CD14-positive monocyte (primary cell): ENCODE data around the gene MEIS1. TPM values are rescaled to one million over a fixed set of nuclear protein-coding genes. Genes with fewer than 3 reads are reported as not detected.

Experiments
- DNase-seq, 3 donors: peaks; one replicate each; pipeline ENCODE4 v3.0.0-alpha.2; 2011 to 2022
- H2AFZ ChIP-seq: 2 replicates; pipeline ENCODE4 v1.6.0; 2012; ENCODE audit warnings: mild to moderate bottlenecking, low read depth, low read length, inconsistent platforms; ENCODE audit not compliant: insufficient read depth, poor library complexity, severe bottlenecking
- H3K27ac ChIP-seq, 2 donors: 1 replicate in 1 of 2; 2 replicates in 1 of 2; pipeline ENCODE4 v1.5.1; 2012 to 2013; ENCODE audit warnings: low read length in 2 of 2, control low read depth in 1 of 2, inconsistent platforms in 1 of 2, low read depth in 1 of 2, mild to moderate bottlenecking in 1 of 2
- H3K27me3 ChIP-seq, 2 donors: one replicate each; pipeline versions ENCODE4 v1.6.0 to v1.6.1; 2011 to 2013; ENCODE audit warnings: low read length in 2 of 2; ENCODE audit not compliant: control insufficient read depth in 2 of 2, insufficient read depth in 2 of 2
- H3K36me3 ChIP-seq, 2 donors: replicated peaks in 1 of 2; 1 replicate in 1 of 2; 2 replicates in 1 of 2; pipeline versions ENCODE4 v1.5.1 to v1.6.1; 2012 to 2013; ENCODE audit warnings: low read length in 2 of 2, control low read depth in 1 of 2, inconsistent platforms in 1 of 2, mild to moderate bottlenecking in 1 of 2; ENCODE audit not compliant: insufficient read depth in 2 of 2, control insufficient read depth in 1 of 2
- H3K4me1 ChIP-seq, 2 donors: 1 replicate in 1 of 2; 2 replicates in 1 of 2; pipeline versions ENCODE4 v1.5.1 to v1.6.1; 2012 to 2013; ENCODE audit warnings: low read length in 2 of 2, control low read depth in 1 of 2, inconsistent platforms in 1 of 2, mild to moderate bottlenecking in 1 of 2, moderate library complexity in 1 of 2; ENCODE audit not compliant: insufficient read depth in 2 of 2, control insufficient read depth in 1 of 2
- H3K4me2 ChIP-seq: replicated peaks from 2 replicates; pipeline ENCODE3; 2012; ENCODE audit warnings: low read length, moderate library complexity, mild to moderate bottlenecking; ENCODE audit not compliant: poor library complexity, severe bottlenecking; ENCODE audit errors: extremely low read depth
- H3K4me3 ChIP-seq, 3 experiments: fragments of 200-600 bp in 1 of 3; sonication (generic) in 1 of 3; replicated peaks in 1 of 3; 1 replicate in 2 of 3; 2 replicates in 1 of 3; pipeline ENCODE4 v1.5.1; 2011 to 2013; ENCODE audit warnings: low read length in 3 of 3, mild to moderate bottlenecking in 3 of 3, control low read depth in 2 of 3, low read depth in 2 of 3, inconsistent platforms in 1 of 3, moderate library complexity in 1 of 3
- H3K79me2 ChIP-seq: 2 replicates; pipeline ENCODE4 v1.6.0; 2012; ENCODE audit warnings: mild to moderate bottlenecking, control low read depth, inconsistent platforms, low read length, moderate library complexity; ENCODE audit not compliant: insufficient read depth
- H3K9ac ChIP-seq: 2 replicates; pipeline ENCODE4 v1.6.0; 2017; ENCODE audit warnings: low read length, mild to moderate bottlenecking; ENCODE audit not compliant: insufficient read depth, poor library complexity, severe bottlenecking
- H3K9me3 ChIP-seq, 2 donors: replicated peaks in 1 of 2; 1 replicate in 1 of 2; 2 replicates in 1 of 2; pipeline versions ENCODE4 v1.5.1 to v1.6.1; 2012 to 2013; ENCODE audit warnings: low read length in 2 of 2, control low read depth in 1 of 2; ENCODE audit not compliant: control insufficient read depth in 1 of 2, insufficient read depth in 1 of 2
- H4K20me1 ChIP-seq: 2 replicates; pipeline ENCODE4 v1.6.0; 2012; ENCODE audit warnings: mild to moderate bottlenecking, low read length, control low read depth, moderate library complexity; ENCODE audit not compliant: insufficient read depth
- H3K27ac Mint-ChIP-seq, 7 donors: one replicate each; pipeline ENCODE4 v1.8.0; 2020; ENCODE audit warnings: mild to moderate bottlenecking in 7 of 7, mixed read lengths in 7 of 7, moderate library complexity in 6 of 7, inconsistent platforms in 2 of 7
- H3K27me3 Mint-ChIP-seq, 3 donors: one replicate each; pipeline ENCODE4 v1.8.0; 2021 to 2022; ENCODE audit warnings: low read depth in 3 of 3, mild to moderate bottlenecking in 3 of 3, mixed read lengths in 3 of 3, moderate library complexity in 3 of 3, inconsistent platforms in 1 of 3
- H3K36me3 Mint-ChIP-seq, 2 donors: one replicate each; pipeline ENCODE4 v1.8.0; 2020; ENCODE audit warnings: mixed read lengths in 2 of 2, inconsistent platforms in 1 of 2, mild to moderate bottlenecking in 1 of 2
- H3K4me1 Mint-ChIP-seq: one replicate; pipeline ENCODE4 v1.8.0; 2020; ENCODE audit warnings: mild to moderate bottlenecking, mixed read lengths
- H3K4me3 Mint-ChIP-seq, 2 donors: one replicate each; pipeline ENCODE4 v1.8.0; 2020; ENCODE audit warnings: mild to moderate bottlenecking in 2 of 2, mixed read lengths in 2 of 2, moderate library complexity in 1 of 2
- H3K9me3 Mint-ChIP-seq, 7 donors: one replicate each; pipeline ENCODE4 v1.8.0; 2020 to 2022; ENCODE audit warnings: mixed read lengths in 7 of 7, mild to moderate bottlenecking in 6 of 7, moderate library complexity in 6 of 7, inconsistent platforms in 2 of 7
- WGBS: methylation state at CpG from one replicate; pipeline ENCODE4 v1.1.5; 2013; ENCODE audit warnings: missing lambda C conversion rate; ENCODE audit not compliant: insufficient coverage; 5-methylcytosine and 5-hydroxymethylcytosine counted together
- intact Hi-C, 2 donors: fragments of 100-400 bp; cut with micrococcal nuclease; formaldehyde crosslinking; loops; one replicate each; pipeline versions ENCODE4 v1.15.0 to v1.15.1; 2023
- polyA plus RNA-seq, 3 donors: library from polyadenylated mRNA; depleted of rRNA in 1 of 3; unstranded in 2 of 3; stranded (reverse) in 1 of 3; fragments of 300-500 nt in 2 of 3; fragments of >200 nt in 1 of 3; fragmentation: Illumina TruSeq in 2 of 3; gene quantifications; 1 replicate in 2 of 3; 2 replicates in 1 of 3; pipeline ENCODE4 v1.2.3, GENCODE V29; 2012 to 2021
- TF ChIP-seq, protein P1 (sequence below): fragments of 200-600 bp; IDR thresholded peaks from one replicate; pipeline ENCODE4 v1.8.0; 2022; ENCODE audit warnings: antibody characterized with exemption, mild to moderate bottlenecking

The MEIS1 gene
- polyA plus RNA-seq, 3 donors: 0.09 to 0.40 TPM; not detected in 1

DNA sequence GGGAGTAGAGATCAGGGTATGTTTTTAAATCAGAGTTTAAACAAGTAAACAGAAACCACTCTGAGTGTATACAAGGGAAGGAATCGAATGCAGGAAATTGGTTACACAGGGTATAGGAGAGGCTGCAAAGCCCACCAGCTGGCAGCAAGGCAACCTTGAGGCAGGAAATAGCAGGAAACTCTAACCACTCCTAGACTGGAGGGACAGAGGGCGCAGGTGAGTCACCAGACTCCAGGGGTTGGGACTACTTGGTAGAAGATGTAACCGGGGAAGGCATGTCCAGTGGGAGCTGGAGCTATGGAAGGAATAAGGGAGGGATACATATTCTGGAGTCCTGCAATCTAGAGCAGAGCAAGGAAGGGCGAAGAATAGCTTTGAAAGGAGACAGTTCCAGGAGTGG is 152.3 kb downstream of the MEIS1 start:
- H3K27me3 Mint-ChIP-seq: peaks cover 9 to 10% (median 10%) of the 10 kb centered on the region in 3 donors
- no peak overlapping the region for H3K27ac Mint-ChIP-seq
- no peak overlapping the region for H3K9ac ChIP-seq
- no peak overlapping the region for H3K4me3 ChIP-seq
- H3K4me2 ChIP-seq: no peak overlapping the region
- no peak overlapping the region for H2AFZ ChIP-seq
- no peaks in the 10 kb centered on the region for H3K36me3 ChIP-seq
- H3K36me3 Mint-ChIP-seq: no peaks in the 10 kb centered on the region
- H3K27me3 ChIP-seq: peaks cover 44 to 56% of the 10 kb centered on the region in 2 donors
- H3K4me1 ChIP-seq: no peaks in the 10 kb centered on the region
- TF ChIP-seq, protein P1, sequence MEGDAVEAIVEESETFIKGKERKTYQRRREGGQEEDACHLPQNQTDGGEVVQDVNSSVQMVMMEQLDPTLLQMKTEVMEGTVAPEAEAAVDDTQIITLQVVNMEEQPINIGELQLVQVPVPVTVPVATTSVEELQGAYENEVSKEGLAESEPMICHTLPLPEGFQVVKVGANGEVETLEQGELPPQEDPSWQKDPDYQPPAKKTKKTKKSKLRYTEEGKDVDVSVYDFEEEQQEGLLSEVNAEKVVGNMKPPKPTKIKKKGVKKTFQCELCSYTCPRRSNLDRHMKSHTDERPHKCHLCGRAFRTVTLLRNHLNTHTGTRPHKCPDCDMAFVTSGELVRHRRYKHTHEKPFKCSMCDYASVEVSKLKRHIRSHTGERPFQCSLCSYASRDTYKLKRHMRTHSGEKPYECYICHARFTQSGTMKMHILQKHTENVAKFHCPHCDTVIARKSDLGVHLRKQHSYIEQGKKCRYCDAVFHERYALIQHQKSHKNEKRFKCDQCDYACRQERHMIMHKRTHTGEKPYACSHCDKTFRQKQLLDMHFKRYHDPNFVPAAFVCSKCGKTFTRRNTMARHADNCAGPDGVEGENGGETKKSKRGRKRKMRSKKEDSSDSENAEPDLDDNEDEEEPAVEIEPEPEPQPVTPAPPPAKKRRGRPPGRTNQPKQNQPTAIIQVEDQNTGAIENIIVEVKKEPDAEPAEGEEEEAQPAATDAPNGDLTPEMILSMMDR: no peak
- H4K20me1 ChIP-seq: no peaks in the 10 kb centered on the region
- 0% methylated on average over 2 of the region's 4 CpGs for WGBS
- H3K4me1 Mint-ChIP-seq: no peaks in the 10 kb centered on the region
- intact Hi-C loops: no loop called here
- no peak overlapping the region for H3K27ac ChIP-seq
- peaks cover 0 to 6% of the 10 kb centered on the region in 2 donors for H3K9me3 ChIP-seq
- H3K4me3 Mint-ChIP-seq: no peak overlapping the region
- H3K79me2 ChIP-seq: no peaks in the 10 kb centered on the region
- peaks cover 0 to 7% (median 0%) of the 10 kb centered on the region in 7 donors for H3K9me3 Mint-ChIP-seq
- DNase-seq: no peak

DNA sequence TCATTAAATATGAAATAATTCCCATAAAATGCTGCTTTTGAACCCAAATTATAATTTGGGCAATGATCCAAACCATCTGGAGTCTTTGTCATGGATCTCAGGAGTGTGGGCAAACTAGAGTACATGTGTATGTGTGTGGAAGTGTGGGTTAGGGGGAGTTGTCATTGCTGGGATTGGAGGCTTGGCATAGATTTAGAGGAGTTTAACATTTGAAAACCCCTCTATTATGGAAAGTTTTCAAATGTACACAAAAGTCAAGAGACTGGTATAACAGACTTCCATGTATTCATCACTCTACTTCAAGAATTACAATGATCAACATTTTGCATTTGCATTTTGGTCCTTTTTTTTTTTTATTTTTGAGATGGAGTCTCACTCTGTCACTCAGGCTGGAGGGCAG is 159.1 kb downstream of the MEIS1 start:
- Mint-ChIP-seq H3K4me1 (no peaks in the 10 kb centered on the region), H3K27me3 (peaks cover 0 to 2% (median 0%) of the 10 kb centered on the region in 3 donors), H3K27ac (no peak overlapping the region), H3K4me3 (no peak overlapping the region), H3K9me3 (peaks cover 0 to 9% (median 2%) of the 10 kb centered on the region in 7 donors), H3K36me3 (no peaks in the 10 kb centered on the region)
- H3K36me3 ChIP-seq: no peaks in the 10 kb centered on the region
- DNase-seq: no peak
- H3K9ac ChIP-seq: no peak overlapping the region
- no peak overlapping the region for H3K27ac ChIP-seq
- TF ChIP-seq, protein P1: no peak
- intact Hi-C loops: no loop called here
- H3K9me3 ChIP-seq: no peaks in the 10 kb centered on the region
- H3K79me2 ChIP-seq: no peaks in the 10 kb centered on the region
- no peak overlapping the region for H2AFZ ChIP-seq
- H3K27me3 ChIP-seq: no peaks in the 10 kb centered on the region
- no peaks in the 10 kb centered on the region for H3K4me1 ChIP-seq
- H3K4me2 ChIP-seq: no peak overlapping the region
- H4K20me1 ChIP-seq: no peaks in the 10 kb centered on the region
- H3K4me3 ChIP-seq: no peak overlapping the region
